Heart right ventricle (tissue), 16 donors: ENCODE data around the gene PLXNA2. TPM values are rescaled to one million over a fixed set of nuclear protein-coding genes. Genes with fewer than 3 reads are reported as not detected.

Experiments
- ATAC-seq, 8 donors: fragments of 200-7000 bp; cut with Tn5 transposase; one replicate each; pipeline ENCODE4 v1.9.1; 2020; ENCODE audit warnings: mild to moderate bottlenecking in 8 of 8, moderate library complexity in 8 of 8, moderate number of reproducible peaks in 1 of 8
- DNase-seq, 2 donors: peaks; one replicate each; pipeline ENCODE4 v3.0.0-alpha.2; 2020
- H3K27ac ChIP-seq, 10 donors: fragments of 200-600 bp; sonication (generic) in 2 of 10; one replicate each; pipeline versions ENCODE4 v1.5.0 to v1.8.0; 2020 to 2022; ENCODE audit warnings: mild to moderate bottlenecking in 3 of 10
- H3K27me3 ChIP-seq, 7 donors: fragments of 200-600 bp; one replicate each; pipeline ENCODE4 v1.8.0; 2021 to 2022; ENCODE audit warnings: mild to moderate bottlenecking in 2 of 7
- H3K36me3 ChIP-seq, 9 donors: fragments of 200-600 bp; sonication (generic) in 1 of 9; one replicate each; pipeline versions ENCODE4 v1.5.0 to v1.8.0; 2020 to 2022; ENCODE audit warnings: mild to moderate bottlenecking in 2 of 9
- H3K4me1 ChIP-seq, 9 donors: fragments of 200-600 bp; sonication (generic) in 1 of 9; one replicate each; pipeline versions ENCODE4 v1.5.0 to v1.8.0; 2020 to 2022; ENCODE audit warnings: mild to moderate bottlenecking in 4 of 9
- H3K4me3 ChIP-seq, 10 donors: fragments of 200-600 bp; sonication (generic) in 2 of 10; one replicate each; pipeline versions ENCODE4 v1.5.0 to v1.8.0; 2020 to 2022; ENCODE audit warnings: mild to moderate bottlenecking in 7 of 10, moderate library complexity in 2 of 10
- H3K9me3 ChIP-seq, 11 donors: fragments of 200-600 bp in 10 of 11; sonication (generic) in 2 of 11; one replicate each; pipeline versions ENCODE4 v1.5.0 to v1.8.0; 2013 to 2022; ENCODE audit warnings: mild to moderate bottlenecking in 2 of 11, control low read depth in 1 of 11, moderate library complexity in 1 of 11
- CTCF ChIP-seq, 9 donors: fragments of 200-600 bp; sonication (generic) in 2 of 9; IDR thresholded peaks; one replicate each; pipeline versions ENCODE4 v1.5.0 to v1.8.0; 2021 to 2022; ENCODE audit warnings: antibody characterized with exemption in 9 of 9, mild to moderate bottlenecking in 5 of 9, moderate library complexity in 1 of 9
- WGBS, 2 donors: extraction: QIAGEN DNeasy Blood & Tissue Kit; methylation state at CpG; one replicate each; pipeline ENCODE4 v1.1.7; 2013; ENCODE audit warnings: inconsistent platforms in 1 of 2; 5-methylcytosine and 5-hydroxymethylcytosine counted together
- intact Hi-C, 10 donors: fragments of 100-400 bp; cut with DNase I; formaldehyde crosslinking; loops; one replicate each; pipeline versions ENCODE4 v1.11.1 to v1.14.2; 2022
- polyA plus RNA-seq, 2 donors: library from polyadenylated mRNA; stranded (reverse); fragments of 200-250 nt; gene quantifications; one replicate each; pipeline ENCODE4 v1.2.3, GENCODE V29; 2013
- total RNA-seq, 10 donors: library from RNA; stranded (reverse); fragmentation: NEBNext Ultra II Directional in 3 of 10; extraction: Animal tissue kit (Norgen Biotek cat#: 25700) in 3 of 10; gene quantifications; one replicate each; pipeline versions ENCODE4 v1.2.1 to v1.2.4, GENCODE V29; 2021 to 2023
- donor health status: Arrhythmogenic right ventricular cardiomyopathy.
- donor health status: ischemic (EF 13 %, LVEDD 7.1; RV severe dilation, severe dysfunction).
- donor health status: healthy with polysubstance abuse.
- donor health status: DM: no; HTN: yes; CAD: no.
- donor health status: DM: no; HTN: no; CAD: no.
- donor health status: ischemic (EF 25% LVEDD 6.9; RV normal size, moderate dysfunction).
- donor health status: ischemic (EF 25% LVEDD 5.7; RV mildly dilated, moderate dysfunction).
- donor health status: healthy.
- donor health status: DM: yes; HTN: yes; CAD: no.
- donor health status: Ischemic cardiomyopathy.
- donor health status: ischemic (EF 35%, LVEDD 5.7; RV mildly dilated, moderate dysfunction).
- donor health status: nonischemic (EF 11% LVEDD 7.7; RV severe dilation, severe dysfunction).
- donor health status: DM: yes; HTN: yes; CAD: no.
- donor health status: PGD.
- donor health status: ischemic (EF 29% LVEDD 5.4; RV normal size, mild dysfunction).
- donor health status: nonischemic (EF 23%, LVEDD 6.1; RV moderate dilation, normal function).

The PLXNA2 gene
- total and polyA plus RNA-seq, 12 donors = 6.1 to 31.6 (median 17.9) TPM

DNA sequence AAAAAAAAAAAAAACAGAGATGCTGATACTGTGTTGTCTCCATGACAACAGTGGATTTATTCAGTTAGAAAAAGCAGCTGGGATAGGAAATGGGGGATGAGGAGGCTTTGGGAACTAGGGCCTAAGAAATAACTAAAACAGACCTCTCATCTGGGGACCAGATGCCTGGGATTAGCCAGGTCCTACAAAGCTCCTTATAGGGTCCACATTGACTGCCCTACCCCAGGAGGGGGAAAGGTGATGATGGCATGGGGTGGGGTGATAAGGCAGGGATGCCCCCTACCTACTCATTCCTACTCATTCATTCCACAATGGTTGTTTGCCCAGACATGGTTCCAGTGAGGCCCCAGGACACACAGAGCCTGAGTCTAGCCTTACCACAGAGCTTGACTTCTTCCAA lies 131.2 kb downstream of the PLXNA2 start:
- H3K9me3 ChIP-seq = no peaks in the 10 kb centered on the region
- H3K4me1 ChIP-seq = peaks cover 0 to 36% (median 25%) of the 10 kb centered on the region in 9 donors
- TF ChIP-seq CTCF (IDR thresholded peaks at IDR 0.05) = no peak
- ATAC-seq = no peak
- H3K36me3 ChIP-seq = peaks cover 0 to 9% (median 0%) of the 10 kb centered on the region in 9 donors
- no peak for DNase-seq
- H3K27ac ChIP-seq = no peak overlapping the region
- intact Hi-C loops = no loop called here
- H3K27me3 ChIP-seq = no peaks in the 10 kb centered on the region
- H3K4me3 ChIP-seq = no peak overlapping the region

- Histone ChIP-seq H3K27me3 (no peaks in the 10 kb centered on the region), H3K4me3 (no peak overlapping the region), H3K36me3 (peaks cover 0 to 11% (median 0%) of the 10 kb centered on the region in 9 donors), H3K4me1 (peaks cover 0 to 36% (median 19%) of the 10 kb centered on the region in 9 donors), H3K27ac (no peak overlapping the region), H3K9me3 (no peaks in the 10 kb centered on the region)
- 73 to 79% methylated on average over 4 of the region's 4 CpGs for WGBS, 2 donors
- ATAC-seq = peak in 5 of 8 donors; percentile 25 to 59 (median 41)
- intact Hi-C loops = no loop called here
- no peak for DNase-seq
- peak in 3 of 9 donors; percentile 19 to 27 (median 21) for TF ChIP-seq CTCF (IDR thresholded peaks at IDR 0.05)
Measured at GRCh38 chr1:208112401-208112800, 131.8 kb downstream of the PLXNA2 start.

GRCh38 chr1:208111646-208112190 lies 132.5 kb downstream of the PLXNA2 start:
- intact Hi-C loops = no loop called here

GRCh38 chr1:208110296-208110695 lies 133.9 kb downstream of the PLXNA2 start:
- Histone ChIP-seq H3K36me3 (peaks cover 0 to 11% (median 0%) of the 10 kb centered on the region in 9 donors), H3K4me1 (peaks cover 0 to 22% (median 0%) of the 10 kb centered on the region in 9 donors), H3K27ac (no peak overlapping the region), H3K27me3 (no peaks in the 10 kb centered on the region), H3K4me3 (no peak overlapping the region), H3K9me3 (no peaks in the 10 kb centered on the region)
- DNase-seq (no peak), ATAC-seq (no peak)
- no peak for TF ChIP-seq CTCF (IDR thresholded peaks at IDR 0.05)
- 92 to 93% methylated on average over 4 of the region's 4 CpGs for WGBS, 2 donors
- intact Hi-C loops = no loop called here

More at GRCh38 chr1:208111646-208112190, 132.5 kb downstream of the PLXNA2 start:
- no peak overlapping the region for H3K4me3 ChIP-seq
- DNase-seq (no peak), ATAC-seq (no peak)
- peaks cover 0 to 11% (median 0%) of the 10 kb centered on the region in 9 donors for H3K36me3 ChIP-seq
- peaks cover 0 to 29% (median 13%) of the 10 kb centered on the region in 9 donors for H3K4me1 ChIP-seq
- no peaks in the 10 kb centered on the region for H3K9me3 ChIP-seq
- no peak for TF ChIP-seq CTCF (IDR thresholded peaks at IDR 0.05)
- H3K27ac ChIP-seq = no peak overlapping the region
- H3K27me3 ChIP-seq = no peaks in the 10 kb centered on the region
- 88 to 91% methylated on average over 4 of the region's 4 CpGs for WGBS, 2 donors
